ENCODE data around the gene CDC42BPB.

- TF ChIP-seq POLR2A (IDR thresholded peaks at IDR 0.05; ENCODE audit: low read depth, low read length) = no peak
- no peak for TF ChIP-seq POLR2AphosphoS5 (IDR thresholded peaks at IDR 0.05; ENCODE audit: low read depth, low read length)
- TF ChIP-seq TAF1 (IDR thresholded peaks at IDR 0.05; ENCODE audit: low read depth, low read length) = no peak
Measured at GRCh38 chr14:102941419-102942011, 115.8 kb downstream of the CDC42BPB start.
